Fibroblast of lung (primary cell): ENCODE results near the gene ADGRD1. TPM values are rescaled to one million over a fixed set of nuclear protein-coding genes. Genes with fewer than 3 reads are reported as not detected.
"Not testable (repeated sequence)": the region's sequence is repeated elsewhere in the genome, so short reads cannot be mapped to it uniquely, and the experiment has no call there.

Experiments used
- DNase-seq, 2 donors: peaks; one replicate each; pipeline versions ENCODE4 v3.0.0 to v3.0.0-alpha.2; 2010; ENCODE audit warnings: low read depth in 2 of 2
- H2AFZ ChIP-seq: 2 replicates; pipeline ENCODE4 v1.5.1; 2012; ENCODE audit warnings: low read length, control low read depth, inconsistent platforms
- H3K27ac ChIP-seq: 2 replicates; pipeline ENCODE4 v1.5.1; 2011; ENCODE audit warnings: low read length, control low read depth; ENCODE audit not compliant: insufficient read depth
- H3K27me3 ChIP-seq: 2 replicates; pipeline ENCODE4 v1.5.1; 2011; ENCODE audit warnings: mild to moderate bottlenecking, low read length; ENCODE audit not compliant: control insufficient read depth, insufficient read depth
- H3K36me3 ChIP-seq: 2 replicates; pipeline ENCODE4 v1.5.1; 2011; ENCODE audit warnings: low read length; ENCODE audit not compliant: control insufficient read depth, insufficient read depth
- H3K4me1 ChIP-seq: 2 replicates; pipeline ENCODE4 v1.5.1; 2011; ENCODE audit warnings: low read length; ENCODE audit not compliant: control insufficient read depth, insufficient read depth; ENCODE audit errors: extremely low read depth
- H3K4me2 ChIP-seq: 2 replicates; pipeline ENCODE4 v1.5.1; 2011; ENCODE audit warnings: low read length, control low read depth; ENCODE audit not compliant: insufficient read depth; ENCODE audit errors: extremely low read depth
- H3K4me3 ChIP-seq, 4 experiments: fragments of 200-600 bp in 1 of 4; sonication (generic) in 1 of 4; replicated peaks in 1 of 4; 2 replicates each; pipeline ENCODE4 v1.5.1; 2011 to 2016; ENCODE audit warnings: low read length in 4 of 4, low read depth in 3 of 4, mild to moderate bottlenecking in 3 of 4, control low read depth in 2 of 4, inconsistent platforms in 1 of 4, mixed read lengths in 1 of 4; ENCODE audit not compliant: insufficient read depth in 1 of 4; ENCODE audit errors: control extremely low read depth in 1 of 4
- H3K79me2 ChIP-seq: 2 replicates; pipeline ENCODE4 v1.5.1; 2012; ENCODE audit warnings: mild to moderate bottlenecking, low read length, inconsistent platforms; ENCODE audit not compliant: control insufficient read depth, insufficient read depth
- H3K9ac ChIP-seq: 2 replicates; pipeline ENCODE4 v1.5.1; 2011; ENCODE audit warnings: mild to moderate bottlenecking, low read length, control low read depth; ENCODE audit not compliant: insufficient read depth
- H3K9me3 ChIP-seq: 2 replicates; pipeline ENCODE4 v1.5.1; 2012; ENCODE audit warnings: low read depth, low read length; ENCODE audit not compliant: control insufficient read depth, insufficient read depth
- H4K20me1 ChIP-seq: 2 replicates; pipeline ENCODE4 v1.5.1; 2011; ENCODE audit warnings: low read length; ENCODE audit not compliant: control insufficient read depth, insufficient read depth; ENCODE audit errors: extremely low read depth
- CTCF ChIP-seq, 2 donors: IDR thresholded peaks in 1 of 2; conservative IDR thresholded peaks in 1 of 2; 1 replicate in 1 of 2; 2 replicates in 1 of 2; pipeline ENCODE4 v1.5.1; 2011 to 2012; ENCODE audit warnings: low read length in 2 of 2, control low read depth in 1 of 2, inconsistent platforms in 1 of 2, low read depth in 1 of 2, mild to moderate bottlenecking in 1 of 2
- EZH2 ChIP-seq: IDR thresholded peaks from 2 replicates; pipeline ENCODE4 v1.5.1; 2012; ENCODE audit warnings: low read length, control low read depth, mild to moderate bottlenecking; ENCODE audit errors: missing control alignments
- polyA plus RNA-seq, 2 donors: library from polyadenylated mRNA; depleted of rRNA in 1 of 2; stranded (reverse) in 1 of 2; unstranded in 1 of 2; fragments of >200 nt; gene quantifications; 2 replicates each; pipeline ENCODE4 v1.2.1, GENCODE V29; 2011 to 2012; ENCODE audit warnings: missing spikeins in 1 of 2
- total RNA-seq: library from RNA; depleted of rRNA; stranded (reverse); fragments of >200 nt; gene quantifications from 2 replicates; pipeline ENCODE4 v1.2.1, GENCODE V29; 2014

ADGRD1 gene
- total and polyA plus RNA-seq, 2 donors (not counting 1 experiment from before 2014, with no cell fraction given) = 7.3 to 11.6 TPM

- no peak for TF ChIP-seq EZH2
- no peak for TF ChIP-seq CTCF (conservative IDR thresholded peaks at IDR 0.05 in 1 of 2, IDR thresholded peaks at IDR 0.05 in 1 of 2; ENCODE audit: low read depth in 1 of 2, low read length in 2 of 2)
- no peak for DNase-seq
- Histone ChIP-seq H3K27me3 (no peaks in the 10 kb centered on the region), H2AFZ (no peak overlapping the region), H4K20me1 (no peaks in the 10 kb centered on the region), H3K9ac (no peak overlapping the region), H3K4me1 (no peaks in the 10 kb centered on the region), H3K79me2 (no peaks in the 10 kb centered on the region), H3K27ac (no peak overlapping the region), H3K4me2 (no peak overlapping the region), H3K9me3 (no peaks in the 10 kb centered on the region), H3K4me3 (no peak overlapping the region), H3K36me3 (no peaks in the 10 kb centered on the region)
Measured at GRCh38 chr12:130936561-130936960, 17.1 kb upstream of the ADGRD1 start.

GRCh38 chr12:130937063-130937462, 16.6 kb upstream of the ADGRD1 start:
- H3K4me1 ChIP-seq = no peaks in the 10 kb centered on the region
- H3K9ac ChIP-seq = no peak overlapping the region
- no peaks in the 10 kb centered on the region for H3K36me3 ChIP-seq
- no peak overlapping the region for H2AFZ ChIP-seq
- H3K9me3 ChIP-seq = no peaks in the 10 kb centered on the region
- H3K4me3 ChIP-seq = no peak overlapping the region
- H4K20me1 ChIP-seq = no peaks in the 10 kb centered on the region
- no peak for TF ChIP-seq EZH2
- no peak for TF ChIP-seq CTCF (conservative IDR thresholded peaks at IDR 0.05 in 1 of 2, IDR thresholded peaks at IDR 0.05 in 1 of 2; ENCODE audit: low read depth in 1 of 2, low read length in 2 of 2)
- no peak for DNase-seq
- no peak overlapping the region for H3K4me2 ChIP-seq
- H3K27ac ChIP-seq = no peak overlapping the region
- H3K79me2 ChIP-seq = no peaks in the 10 kb centered on the region
- H3K27me3 ChIP-seq = no peaks in the 10 kb centered on the region

- not testable (repeated sequence) for H3K79me2 ChIP-seq, H3K27ac ChIP-seq, H3K4me3 ChIP-seq, H3K4me1 ChIP-seq, H3K36me3 ChIP-seq, H3K4me2 ChIP-seq, H2AFZ ChIP-seq, H3K9me3 ChIP-seq, H4K20me1 ChIP-seq, H3K27me3 ChIP-seq, DNase-seq, H3K9ac ChIP-seq
Measured at GRCh38 chr12:130937546-130937945, 16.2 kb upstream of the ADGRD1 start.

- no peaks in the 10 kb centered on the region for H3K9me3 ChIP-seq
- H3K27me3 ChIP-seq = no peaks in the 10 kb centered on the region
- TF ChIP-seq EZH2 (no peak), CTCF (conservative IDR thresholded peaks at IDR 0.05 in 1 of 2, IDR thresholded peaks at IDR 0.05 in 1 of 2; ENCODE audit: low read depth in 1 of 2, low read length in 2 of 2) (no peak)
- no peaks in the 10 kb centered on the region for H4K20me1 ChIP-seq
- no peak overlapping the region for H3K9ac ChIP-seq
- no peaks in the 10 kb centered on the region for H3K4me1 ChIP-seq
- H2AFZ ChIP-seq = no peak overlapping the region
- H3K4me3 ChIP-seq = no peak overlapping the region
- H3K36me3 ChIP-seq = no peaks in the 10 kb centered on the region
- DNase-seq = no peak
- no peaks in the 10 kb centered on the region for H3K79me2 ChIP-seq
- no peak overlapping the region for H3K27ac ChIP-seq
- H3K4me2 ChIP-seq = no peak overlapping the region
Measured at GRCh38 chr12:130938186-130938585, 15.5 kb upstream of the ADGRD1 start.
